Amygdala (tissue), 56 donors: ENCODE data around the gene RSPO3.
"Not testable (repeated sequence)": the region's sequence is repeated elsewhere in the genome, so short reads cannot be mapped to it uniquely, and the experiment has no call there.

Experiments used
- DNase-seq, 56 donors: peaks; one replicate each; lab custom pipeline; 2025; lab: John Stamatoyannopoulos, UW

Gene RSPO3, protein sequence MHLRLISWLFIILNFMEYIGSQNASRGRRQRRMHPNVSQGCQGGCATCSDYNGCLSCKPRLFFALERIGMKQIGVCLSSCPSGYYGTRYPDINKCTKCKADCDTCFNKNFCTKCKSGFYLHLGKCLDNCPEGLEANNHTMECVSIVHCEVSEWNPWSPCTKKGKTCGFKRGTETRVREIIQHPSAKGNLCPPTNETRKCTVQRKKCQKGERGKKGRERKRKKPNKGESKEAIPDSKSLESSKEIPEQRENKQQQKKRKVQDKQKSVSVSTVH

DNA sequence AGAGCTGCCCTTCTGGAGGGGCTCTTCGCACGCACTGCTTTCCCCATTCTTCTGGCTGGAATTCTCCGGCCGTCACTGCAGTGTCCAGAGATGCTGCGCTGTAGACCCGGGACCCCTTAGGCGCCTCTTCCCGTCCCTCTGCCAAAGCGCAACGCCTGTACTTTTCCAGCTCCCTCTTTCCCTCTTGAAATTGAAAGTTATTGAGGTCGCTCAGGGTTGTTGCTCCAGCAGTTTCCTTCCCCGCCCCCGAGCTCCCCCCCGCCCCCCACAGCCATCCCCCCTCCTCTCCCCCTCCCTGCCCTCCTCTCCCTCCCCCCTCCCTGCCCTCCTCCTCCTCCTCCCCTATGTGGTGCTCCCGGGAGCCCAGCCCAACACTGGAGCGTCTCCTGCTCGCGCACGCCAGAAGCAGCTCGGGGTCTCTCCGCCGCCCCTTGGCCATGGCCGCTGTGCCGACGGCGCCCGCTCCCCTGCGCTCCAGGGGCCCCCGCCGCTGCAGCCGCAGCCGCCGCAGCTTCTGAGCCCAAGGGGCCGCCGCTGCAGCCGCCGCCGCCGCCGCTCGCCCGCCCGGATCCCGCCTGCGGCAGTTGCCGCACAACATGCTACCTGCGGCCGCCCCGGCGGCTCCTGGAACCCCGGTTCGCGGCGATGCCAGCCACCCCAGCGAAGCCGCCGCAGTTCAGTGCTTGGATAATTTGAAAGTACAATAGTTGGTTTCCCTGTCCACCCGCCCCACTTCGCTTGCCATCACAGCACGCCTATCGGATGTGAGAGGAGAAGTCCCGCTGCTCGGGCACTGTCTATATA, at the start of gene RSPO3:
Gene RSPO3, plus strand, starts transcription at position 374 of the 804 bp plus-strand sequence. CDS start 522 bp downstream, outside the sequence.
- DNase-seq, result peak in 4 of 56 donors; percentile 5 to 30 (median 16)

DNA sequence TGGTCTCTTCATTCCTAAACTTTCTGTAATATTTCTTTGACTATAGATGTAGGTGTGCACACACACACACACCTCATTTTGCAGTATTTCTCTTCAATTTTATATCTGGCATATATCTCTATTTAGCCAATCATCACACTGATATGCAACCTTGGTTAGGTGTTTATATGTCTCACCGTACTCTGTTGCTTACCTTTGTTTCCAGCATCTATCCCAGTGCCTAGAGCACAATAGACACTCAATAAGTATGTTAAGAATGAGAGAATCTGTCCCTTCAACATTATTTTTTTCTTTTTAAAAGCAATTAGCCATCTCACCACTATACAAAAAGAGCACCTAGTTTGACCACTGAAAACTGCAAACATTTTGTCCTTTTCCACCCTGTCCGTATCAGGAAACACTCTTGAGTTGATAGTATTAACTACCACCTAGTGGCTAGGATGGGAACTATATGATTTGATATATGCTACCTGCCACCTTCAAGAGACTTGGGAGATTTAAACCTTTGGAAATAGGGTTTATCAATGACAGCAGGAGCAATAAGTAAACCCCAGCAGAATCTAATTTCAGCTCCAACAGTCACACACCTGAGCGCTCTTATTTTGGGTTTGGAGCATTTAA, 48.7 kb upstream of the RSPO3 start:
- DNase-seq, result no peak

DNA sequence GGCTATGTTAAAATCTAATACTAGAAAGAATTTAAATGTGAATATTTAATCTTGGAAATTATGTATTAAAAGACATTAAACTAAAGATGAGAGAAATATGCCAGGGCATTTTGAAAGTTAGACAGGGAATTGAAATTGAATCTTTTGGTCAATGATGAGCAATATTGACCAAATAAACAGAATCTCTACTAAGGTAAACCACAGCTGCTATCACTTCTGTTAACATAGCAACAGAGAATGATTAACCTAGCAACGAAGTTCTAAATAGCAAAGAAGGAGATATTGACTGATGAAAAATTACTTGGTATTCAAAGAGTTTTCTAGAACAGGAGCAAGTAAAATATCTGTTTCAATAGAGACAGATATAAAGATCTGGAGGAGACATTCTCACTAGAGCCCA, 45.2 kb upstream of the RSPO3 start:
- no peak for DNase-seq

DNA sequence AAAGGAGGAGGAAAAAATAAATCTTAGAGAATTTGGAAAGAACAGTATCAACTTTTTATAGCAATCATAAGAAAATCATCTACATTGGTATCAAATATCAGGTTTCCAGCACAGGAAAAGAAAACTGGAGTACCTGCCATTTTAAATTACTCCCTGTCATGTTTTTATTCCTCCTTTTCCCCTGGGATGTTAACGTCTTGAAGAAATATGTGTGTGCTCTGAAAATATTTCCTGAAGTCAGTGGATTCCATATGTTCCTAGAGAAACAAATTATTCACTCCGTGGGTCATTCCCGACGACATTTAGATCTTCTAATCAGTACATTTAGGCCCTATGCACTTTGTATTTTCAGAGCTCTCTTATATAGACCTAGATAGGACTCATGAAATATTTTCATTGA, 42.0 kb upstream of the RSPO3 start:
- no peak for DNase-seq

DNA sequence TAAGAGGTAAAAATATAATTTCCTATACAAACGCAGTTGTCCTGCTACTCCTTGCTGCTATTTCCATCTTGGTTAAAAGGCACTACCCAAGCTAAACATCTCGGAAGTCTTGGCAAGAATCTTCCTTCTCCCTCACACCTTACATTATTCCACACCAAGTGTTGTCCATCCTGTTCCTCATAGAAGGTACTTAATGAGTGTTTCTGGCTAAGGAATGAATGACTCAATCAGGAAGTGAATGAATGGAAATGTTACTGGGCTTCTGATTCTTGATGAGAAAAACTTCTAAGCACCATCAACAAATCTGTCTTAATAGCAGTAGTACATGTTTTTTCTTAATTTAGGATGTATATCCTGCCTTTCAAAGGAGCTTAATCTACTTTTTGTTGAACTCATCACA, 40.6 kb upstream of the RSPO3 start:
- no peak for DNase-seq

DNA sequence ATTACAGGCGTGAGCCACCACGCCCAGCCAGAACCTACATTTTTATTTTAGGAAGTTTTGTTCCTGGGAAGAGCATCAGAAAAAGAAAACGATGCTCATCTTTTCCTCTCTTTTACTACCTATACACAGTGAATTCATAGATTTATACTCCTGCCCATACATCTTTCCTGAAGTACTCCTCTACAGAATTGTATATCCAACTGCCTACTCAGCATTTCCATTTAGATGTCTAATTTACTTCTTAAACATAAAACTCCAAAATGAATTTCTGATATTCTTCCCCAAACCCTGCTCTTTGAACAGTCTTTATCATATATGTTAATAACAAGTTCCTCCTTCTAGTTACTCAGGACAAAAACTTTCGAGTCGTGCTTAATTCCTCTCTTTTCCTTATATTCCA, 39.8 kb upstream of the RSPO3 start:
- no peak for DNase-seq

DNA sequence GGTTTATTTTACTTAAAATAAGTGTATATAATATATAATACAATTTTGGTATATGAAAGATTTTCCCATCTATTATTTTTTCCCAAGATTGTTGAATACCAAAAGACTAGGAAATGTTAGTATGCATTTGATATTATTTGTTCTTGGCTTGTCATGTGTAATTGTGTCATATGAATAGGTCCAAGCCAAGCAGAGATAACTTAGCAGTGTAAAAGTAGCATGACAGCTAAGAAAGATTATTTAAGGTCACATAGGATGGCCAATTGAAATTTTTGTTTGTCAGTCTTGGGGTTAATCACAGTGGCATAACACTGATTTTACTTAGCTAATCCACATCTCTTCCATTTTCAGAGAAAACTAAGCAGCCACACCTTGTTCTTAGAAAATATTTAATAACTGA, 38.8 kb upstream of the RSPO3 start:
- no peak for DNase-seq

DNA sequence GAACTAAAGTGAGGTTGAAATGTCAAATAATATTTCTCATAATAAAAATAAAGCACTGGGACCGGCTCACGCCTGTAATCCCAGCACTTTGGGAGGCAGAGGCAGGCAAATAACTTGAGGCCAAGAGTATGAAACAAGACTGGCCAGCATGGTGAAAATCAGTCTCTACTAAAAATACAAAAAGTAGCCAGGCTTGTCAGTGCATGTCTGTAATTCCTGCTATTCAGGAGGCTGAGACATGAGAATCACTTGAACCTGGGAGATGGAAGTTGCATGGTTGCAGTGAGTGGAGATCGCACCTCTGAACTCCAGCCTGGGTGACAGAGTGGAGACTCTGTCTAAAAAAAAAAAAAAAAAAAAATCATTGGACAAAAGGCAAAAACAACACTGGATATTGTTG, 38.4 kb upstream of the RSPO3 start:
- DNase-seq, result no peak

DNA sequence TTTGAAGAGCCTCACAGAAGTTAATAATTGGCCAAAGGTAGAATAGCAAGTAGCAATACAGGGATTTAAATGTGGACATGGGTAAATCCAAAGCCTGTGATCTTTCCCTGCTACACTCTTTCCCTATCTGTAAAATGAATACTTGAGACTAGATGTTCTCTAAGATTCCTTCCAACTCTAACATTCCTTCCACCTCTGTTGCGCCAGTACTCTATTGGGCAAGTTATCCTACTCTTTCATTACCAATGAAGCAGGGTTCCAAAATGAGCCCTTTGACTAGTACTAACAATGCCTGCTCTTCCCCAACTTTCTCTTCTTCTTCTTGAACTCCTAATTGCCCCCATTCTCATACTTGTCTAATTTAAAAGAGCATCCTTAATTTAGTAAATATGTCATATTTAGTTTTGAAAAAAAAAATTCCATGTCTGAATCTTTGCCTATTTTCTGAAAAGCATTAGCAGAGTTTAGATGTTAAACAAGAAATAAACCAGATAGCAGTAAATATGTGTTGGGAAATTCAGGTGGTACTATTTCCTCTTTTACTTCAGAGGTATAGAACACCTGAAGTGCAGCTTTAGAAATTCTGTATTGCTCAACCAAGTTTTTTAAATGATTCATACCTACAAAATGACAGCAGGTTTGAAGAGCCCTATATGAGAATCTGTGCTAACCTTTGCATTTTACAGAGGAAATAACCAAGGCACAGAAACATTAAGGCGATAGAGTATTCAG, 35.1 kb upstream of the RSPO3 start:
- DNase-seq, result no peak

DNA sequence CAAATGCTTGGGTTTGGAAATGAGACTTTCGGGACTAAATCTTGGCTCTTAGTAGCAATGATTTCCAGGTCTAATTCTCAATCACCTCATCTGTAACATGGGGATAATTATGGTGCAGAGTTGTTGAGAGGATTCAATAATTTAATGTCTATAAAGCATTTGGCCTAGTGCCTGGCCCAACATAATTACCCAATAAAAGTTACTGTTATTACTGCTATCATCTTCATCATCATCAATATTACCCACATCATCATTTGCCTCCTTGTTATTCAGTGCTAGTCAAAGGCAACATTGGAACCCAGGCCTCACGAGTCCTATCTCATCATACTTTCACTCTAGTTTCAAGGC, 34.5 kb upstream of the RSPO3 start:
- no peak for DNase-seq

DNA sequence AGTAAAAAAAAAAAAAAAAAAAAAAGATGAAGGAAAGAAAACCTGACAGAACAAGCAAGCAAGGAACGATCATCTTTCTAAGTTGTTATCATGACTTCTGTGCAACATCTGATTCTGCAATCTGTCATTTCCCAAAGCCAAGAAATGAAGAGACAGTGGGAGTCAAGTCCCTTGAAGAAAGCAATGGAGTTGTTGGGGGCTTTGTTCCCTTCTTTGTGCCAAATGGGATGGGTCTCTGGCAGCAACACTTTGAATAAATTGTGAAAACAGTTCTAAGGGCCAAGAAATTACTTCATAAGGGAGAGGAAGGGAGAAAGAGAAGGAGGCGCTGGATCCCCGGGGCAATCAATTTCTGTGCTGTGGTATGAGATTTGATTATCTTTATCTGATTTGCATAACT, 33.3 kb upstream of the RSPO3 start:
- no peak for DNase-seq

DNA sequence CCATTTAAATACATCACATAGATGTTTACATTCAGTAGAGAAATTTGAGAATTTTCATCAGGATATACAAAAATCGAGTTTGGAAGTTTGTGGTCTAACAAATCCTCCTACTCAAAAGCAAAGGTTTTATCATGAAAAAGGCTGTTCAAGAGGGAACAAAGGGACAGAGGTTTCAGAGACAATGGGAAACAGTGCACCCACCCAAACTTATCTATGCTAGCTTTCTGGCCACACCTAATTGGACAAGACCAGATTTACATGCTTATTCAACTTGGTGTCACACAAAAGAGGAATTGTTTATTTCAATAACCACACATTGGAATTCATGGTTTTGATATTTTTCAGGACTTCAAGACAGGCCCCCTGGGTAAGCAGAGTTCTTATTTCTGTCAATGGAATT, 28.4 kb upstream of the RSPO3 start:
- no peak for DNase-seq

DNA sequence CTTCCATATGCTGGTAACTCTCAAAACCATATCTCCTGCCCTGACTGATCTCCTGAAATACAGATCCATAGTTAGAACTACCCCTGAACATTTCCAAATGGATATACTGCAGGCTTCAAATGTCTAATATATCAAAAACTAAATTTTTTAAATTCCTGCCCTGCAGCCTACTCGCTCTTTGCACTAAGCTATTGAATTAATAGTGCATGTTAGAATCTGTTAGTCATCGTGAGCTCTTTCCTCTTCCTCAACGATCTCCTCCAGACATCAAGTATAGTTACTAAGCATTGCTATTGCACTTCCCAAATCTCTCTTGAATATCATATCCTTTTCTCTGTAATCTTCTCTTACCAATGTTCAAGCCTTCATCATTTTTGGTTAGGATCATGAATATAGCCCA, 26.0 kb upstream of the RSPO3 start:
- DNase-seq, result no peak

DNA sequence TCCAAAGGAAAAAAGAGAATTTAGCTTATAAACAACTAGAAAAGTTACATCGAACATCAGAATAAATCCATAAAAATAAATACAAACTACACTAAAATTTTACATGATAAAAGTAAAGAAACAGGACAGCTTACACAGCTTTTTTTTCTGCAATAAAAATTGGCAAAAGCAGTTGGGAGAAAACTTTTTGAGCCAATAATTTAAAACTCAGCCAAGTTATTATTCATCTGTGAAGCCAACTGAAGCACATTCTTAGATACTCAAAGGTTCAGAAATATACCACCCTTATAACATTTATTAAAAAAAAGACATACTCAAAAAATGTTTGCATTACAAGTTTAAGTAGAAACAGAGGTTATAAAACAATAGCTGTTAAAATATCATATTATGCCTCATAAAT, 23.7 kb upstream of the RSPO3 start:
- no peak for DNase-seq

DNA sequence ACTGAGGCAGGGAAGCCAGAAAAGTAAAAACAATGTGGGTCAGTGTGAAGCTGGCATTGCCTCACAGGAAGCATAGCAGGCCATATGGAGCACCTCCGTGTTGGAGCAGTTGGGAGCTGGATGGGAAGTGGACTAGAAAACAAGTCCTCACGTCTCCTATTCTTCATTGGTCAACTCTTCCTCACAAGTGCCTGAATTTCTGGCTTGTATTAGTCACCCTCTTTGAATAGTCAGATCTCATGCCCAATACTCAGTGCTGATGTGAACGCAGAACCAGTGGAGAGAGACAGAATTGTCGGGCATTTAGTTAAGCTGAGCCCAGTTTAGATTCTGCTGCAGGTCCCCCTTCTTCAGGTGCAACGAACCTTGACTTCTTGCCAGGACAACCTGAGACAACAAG, 22.3 kb upstream of the RSPO3 start:
- no peak for DNase-seq

DNA sequence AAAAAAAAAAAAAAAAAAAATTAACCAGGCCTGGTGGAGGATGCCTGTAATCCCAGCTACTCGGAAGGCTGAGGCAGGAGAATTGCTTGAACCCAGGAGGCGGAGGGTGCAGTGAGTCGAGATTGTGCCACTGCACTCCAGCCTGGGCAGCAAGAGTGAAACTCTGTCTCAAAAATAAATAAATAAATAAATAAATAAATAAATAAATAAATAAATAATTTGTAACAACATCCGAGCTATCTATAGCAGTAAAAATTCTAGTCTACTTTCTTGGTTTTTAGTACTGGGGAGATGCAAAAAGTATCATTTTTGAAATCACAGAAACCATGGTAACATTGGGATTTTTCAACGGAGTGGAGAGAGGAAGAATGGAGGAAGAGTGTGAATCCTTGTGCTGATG, 21.0 kb upstream of the RSPO3 start:
- not testable (repeated sequence) for DNase-seq

DNA sequence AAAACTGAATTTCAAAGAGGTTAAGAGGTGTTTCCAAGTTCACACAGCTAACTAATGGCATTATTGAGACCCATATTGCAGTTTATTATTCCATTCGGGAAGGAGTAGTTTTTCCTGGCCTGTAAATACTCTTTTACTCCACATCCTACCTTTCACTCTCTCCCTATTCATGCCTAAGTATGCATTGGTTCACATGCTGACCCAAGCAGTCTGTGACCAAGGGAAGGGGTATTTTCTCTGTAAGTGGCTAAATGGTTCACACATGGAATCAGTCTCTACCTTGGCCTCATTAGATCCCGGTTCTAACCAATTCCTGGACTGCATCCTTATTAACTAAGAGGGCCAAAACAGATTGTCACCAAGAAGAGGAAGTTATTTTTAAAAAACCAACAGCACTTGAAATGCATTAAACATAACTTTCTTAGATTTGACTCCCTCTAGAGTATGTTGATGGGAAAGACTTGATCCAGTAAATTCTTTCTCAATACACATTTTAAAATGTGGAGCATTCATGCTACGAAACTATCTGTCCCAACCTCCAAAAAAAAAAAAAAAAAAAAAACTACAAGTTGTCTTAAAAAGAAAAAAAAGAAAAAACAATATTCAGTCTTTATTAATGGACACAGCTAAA, 17.8 kb upstream of the RSPO3 start:
- no peak for DNase-seq

DNA sequence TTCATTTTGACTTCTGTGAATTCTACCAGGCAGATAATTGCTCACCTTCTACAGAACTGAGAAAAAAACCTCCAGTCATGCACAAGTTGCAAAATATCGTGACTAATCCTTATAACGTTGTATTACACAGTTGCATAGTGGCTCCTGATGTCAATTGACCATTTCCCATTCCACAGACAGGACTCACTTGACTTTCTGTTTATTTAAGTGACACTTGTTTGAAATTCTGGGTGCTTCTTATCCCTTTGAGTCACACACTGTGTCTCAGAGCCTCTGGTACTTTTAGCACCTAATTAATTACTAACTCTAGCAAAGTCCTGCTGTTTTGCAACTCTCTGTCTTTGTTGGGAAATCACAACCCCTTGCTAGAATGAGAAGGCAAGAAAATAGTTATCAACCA, 16.2 kb upstream of the RSPO3 start:
- DNase-seq, result no peak

DNA sequence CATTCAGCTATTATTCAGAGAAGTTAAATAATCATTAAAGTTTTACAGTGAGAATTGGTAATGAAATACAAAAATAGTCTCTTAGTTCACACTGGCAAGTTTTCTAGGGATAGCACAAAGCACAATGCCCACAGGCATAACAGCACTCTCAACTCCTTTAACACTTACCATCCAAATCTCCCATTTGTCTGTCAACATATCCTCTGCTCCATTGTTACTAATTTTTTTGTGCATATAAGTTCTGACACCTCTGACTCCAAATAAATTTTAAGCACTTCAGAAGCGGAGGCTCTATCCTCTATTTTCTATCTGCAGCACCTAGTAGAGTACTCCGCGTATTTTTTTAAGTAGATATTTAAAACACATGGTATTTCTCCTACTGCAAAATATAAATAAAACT, 15.6 kb upstream of the RSPO3 start:
- no peak for DNase-seq

DNA sequence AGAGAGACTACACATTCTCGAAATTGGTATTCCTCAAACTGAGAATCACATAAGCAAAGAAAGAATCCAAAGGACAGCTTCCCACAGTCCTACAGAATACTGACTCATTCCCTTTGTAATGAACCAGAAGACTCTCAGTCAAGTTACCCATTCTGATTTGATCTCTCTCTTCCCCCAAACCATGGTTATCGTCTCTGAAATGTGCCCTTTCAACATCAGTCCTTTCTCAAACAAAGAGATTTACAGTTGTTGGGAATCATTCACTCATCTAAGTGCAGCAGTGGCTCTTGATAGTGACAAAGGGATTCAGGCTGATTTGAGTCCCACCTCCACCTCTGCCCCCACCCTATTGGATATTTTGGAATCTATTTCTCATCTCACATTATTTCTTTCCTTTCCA, 15.0 kb upstream of the RSPO3 start:
- no peak for DNase-seq

DNA sequence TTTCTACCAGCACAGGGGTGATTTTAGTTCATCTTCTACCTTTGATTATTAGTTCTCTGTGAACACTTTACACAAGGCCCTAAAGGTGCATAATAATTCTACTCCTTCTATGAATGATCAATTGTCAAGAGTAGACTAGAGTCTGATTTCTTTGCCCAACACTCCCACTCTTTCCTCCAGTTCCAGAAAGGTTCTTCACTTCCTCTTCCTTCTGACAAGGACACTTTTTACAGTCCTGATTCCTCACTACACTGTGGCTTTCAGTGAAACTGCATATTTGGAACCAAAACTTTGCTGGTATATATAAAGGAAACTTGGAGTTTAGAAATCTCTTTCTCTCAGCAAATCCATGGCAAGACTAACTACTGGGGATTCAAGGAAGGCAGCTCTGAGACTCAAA, 10.6 kb upstream of the RSPO3 start:
- no peak for DNase-seq
